ENCODE data around the gene CENPO.

DNA sequence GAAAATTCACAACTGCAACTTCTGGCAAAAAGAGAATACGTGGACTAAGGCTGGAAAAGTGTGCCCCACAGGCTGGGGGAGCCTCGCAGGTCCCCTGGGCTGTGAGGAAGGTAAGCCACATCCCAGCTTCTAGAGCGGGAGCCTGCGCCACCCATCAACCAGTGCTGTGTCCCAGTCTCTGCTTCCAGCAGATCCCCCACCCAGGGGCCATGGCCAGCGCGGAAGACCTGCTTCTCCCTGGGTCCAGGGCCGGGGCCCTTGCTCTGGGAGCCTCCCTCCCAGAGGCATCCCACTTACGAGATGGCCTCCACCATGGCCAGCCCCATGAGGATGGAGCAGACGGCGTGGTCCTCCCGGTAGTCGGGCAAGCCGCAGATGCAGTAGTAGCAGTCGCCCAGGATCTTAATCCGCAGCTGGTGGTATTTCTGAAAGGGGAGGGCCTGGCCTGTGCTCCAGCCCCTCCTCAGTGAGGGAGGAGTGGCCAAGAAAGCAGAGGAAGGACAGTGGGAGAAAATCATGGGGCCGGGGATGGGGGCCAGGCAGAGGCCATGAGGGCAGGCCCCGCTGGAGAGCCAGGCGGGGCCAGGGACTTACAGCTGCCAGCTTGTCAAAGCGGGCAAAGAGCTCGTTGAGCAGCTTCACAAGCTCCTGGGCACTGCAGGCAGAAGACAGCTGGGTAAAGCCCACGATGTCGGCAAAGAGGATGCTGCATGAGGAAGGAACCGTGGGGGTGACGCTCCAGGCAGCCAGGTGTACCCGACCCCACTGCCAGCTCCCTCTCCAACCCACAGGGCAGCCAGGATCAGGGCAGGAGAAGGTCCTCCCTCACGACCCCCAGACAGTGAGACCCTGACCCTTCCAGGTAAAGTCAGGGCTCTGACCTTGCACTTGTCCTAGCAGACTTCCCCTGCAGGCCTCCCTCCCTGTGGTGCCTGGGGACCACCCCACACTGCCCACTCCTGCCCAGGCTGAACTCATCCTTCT, 48.0 kb downstream of the CENPO start:
- no peak for TF ChIP-seq EZH2phosphoT487 (IDR thresholded peaks at IDR 0.05; ENCODE audit: low read depth, severe bottlenecking, unreplicated experiment)
- TF ChIP-seq, protein P1, sequence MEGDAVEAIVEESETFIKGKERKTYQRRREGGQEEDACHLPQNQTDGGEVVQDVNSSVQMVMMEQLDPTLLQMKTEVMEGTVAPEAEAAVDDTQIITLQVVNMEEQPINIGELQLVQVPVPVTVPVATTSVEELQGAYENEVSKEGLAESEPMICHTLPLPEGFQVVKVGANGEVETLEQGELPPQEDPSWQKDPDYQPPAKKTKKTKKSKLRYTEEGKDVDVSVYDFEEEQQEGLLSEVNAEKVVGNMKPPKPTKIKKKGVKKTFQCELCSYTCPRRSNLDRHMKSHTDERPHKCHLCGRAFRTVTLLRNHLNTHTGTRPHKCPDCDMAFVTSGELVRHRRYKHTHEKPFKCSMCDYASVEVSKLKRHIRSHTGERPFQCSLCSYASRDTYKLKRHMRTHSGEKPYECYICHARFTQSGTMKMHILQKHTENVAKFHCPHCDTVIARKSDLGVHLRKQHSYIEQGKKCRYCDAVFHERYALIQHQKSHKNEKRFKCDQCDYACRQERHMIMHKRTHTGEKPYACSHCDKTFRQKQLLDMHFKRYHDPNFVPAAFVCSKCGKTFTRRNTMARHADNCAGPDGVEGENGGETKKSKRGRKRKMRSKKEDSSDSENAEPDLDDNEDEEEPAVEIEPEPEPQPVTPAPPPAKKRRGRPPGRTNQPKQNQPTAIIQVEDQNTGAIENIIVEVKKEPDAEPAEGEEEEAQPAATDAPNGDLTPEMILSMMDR (IDR thresholded peaks at IDR 0.05; ENCODE audit: poor library complexity): no peak
- TF ChIP-seq EZH2 (IDR thresholded peaks at IDR 0.05; ENCODE audit: borderline replicate concordance): no peak
